ENCODE measurements around the gene ZBTB16. TPM values are rescaled to one million over a fixed set of nuclear protein-coding genes. Genes with fewer than 3 reads are reported as not detected.
A peak's percentile ranks its signal among the peaks of the same experiment; 100 is the strongest.

The ZBTB16 gene
- total RNA-seq, 1 experiment from 2014 or later: 0.44 TPM

- Histone ChIP-seq H4K20me1 (ENCODE audit: insufficient read depth) (0 out of 2 replicates have a peak, but pooled peaks cover 2% of the 10 kb centered on the region), H3K4me1 (replicated peaks; ENCODE audit: insufficient read depth) (no peaks in the 10 kb centered on the region), H3K9me2 (ENCODE audit: insufficient read depth) (no peaks in the 10 kb centered on the region), H3K36me3 (ENCODE audit: low read depth) (no peaks in the 10 kb centered on the region), H3K27me3 (ENCODE audit: insufficient read depth, low read depth) (peaks cover 100% of the 10 kb centered on the region), H3K27ac (no peak overlapping the region), H3K9me3 (ENCODE audit: insufficient read depth, low read depth) (no peaks in the 10 kb centered on the region), H2AFZ (no peak overlapping the region), H3F3A (ENCODE audit: insufficient read depth, low read depth) (no peaks in the 10 kb centered on the region), H3K4me2 (no peak overlapping the region), H3K79me2 (ENCODE audit: low read depth) (no peaks in the 10 kb centered on the region), H3K4me3 (no peak overlapping the region)
- no peak for TF ChIP-seq EZH2 (IDR thresholded peaks at IDR 0.05; ENCODE audit: low read depth)
- TF ChIP-seq, protein P1, sequence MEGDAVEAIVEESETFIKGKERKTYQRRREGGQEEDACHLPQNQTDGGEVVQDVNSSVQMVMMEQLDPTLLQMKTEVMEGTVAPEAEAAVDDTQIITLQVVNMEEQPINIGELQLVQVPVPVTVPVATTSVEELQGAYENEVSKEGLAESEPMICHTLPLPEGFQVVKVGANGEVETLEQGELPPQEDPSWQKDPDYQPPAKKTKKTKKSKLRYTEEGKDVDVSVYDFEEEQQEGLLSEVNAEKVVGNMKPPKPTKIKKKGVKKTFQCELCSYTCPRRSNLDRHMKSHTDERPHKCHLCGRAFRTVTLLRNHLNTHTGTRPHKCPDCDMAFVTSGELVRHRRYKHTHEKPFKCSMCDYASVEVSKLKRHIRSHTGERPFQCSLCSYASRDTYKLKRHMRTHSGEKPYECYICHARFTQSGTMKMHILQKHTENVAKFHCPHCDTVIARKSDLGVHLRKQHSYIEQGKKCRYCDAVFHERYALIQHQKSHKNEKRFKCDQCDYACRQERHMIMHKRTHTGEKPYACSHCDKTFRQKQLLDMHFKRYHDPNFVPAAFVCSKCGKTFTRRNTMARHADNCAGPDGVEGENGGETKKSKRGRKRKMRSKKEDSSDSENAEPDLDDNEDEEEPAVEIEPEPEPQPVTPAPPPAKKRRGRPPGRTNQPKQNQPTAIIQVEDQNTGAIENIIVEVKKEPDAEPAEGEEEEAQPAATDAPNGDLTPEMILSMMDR (conservative IDR thresholded peaks at IDR 0.05): no peak
- intact Hi-C loops (cut with micrococcal nuclease; ENCODE audit: unreplicated experiment): no loop called here
- ChIA-PET POLR2A (ENCODE audit: unreplicated experiment) (no interaction called here), CTCF (no interaction called here)
- DNase-seq: no peak
- BruUV-seq (replicated peaks): no TSS peak
Observed at GRCh38 chr11:114178656-114179055, 119.1 kb downstream of the ZBTB16 start.

DNA sequence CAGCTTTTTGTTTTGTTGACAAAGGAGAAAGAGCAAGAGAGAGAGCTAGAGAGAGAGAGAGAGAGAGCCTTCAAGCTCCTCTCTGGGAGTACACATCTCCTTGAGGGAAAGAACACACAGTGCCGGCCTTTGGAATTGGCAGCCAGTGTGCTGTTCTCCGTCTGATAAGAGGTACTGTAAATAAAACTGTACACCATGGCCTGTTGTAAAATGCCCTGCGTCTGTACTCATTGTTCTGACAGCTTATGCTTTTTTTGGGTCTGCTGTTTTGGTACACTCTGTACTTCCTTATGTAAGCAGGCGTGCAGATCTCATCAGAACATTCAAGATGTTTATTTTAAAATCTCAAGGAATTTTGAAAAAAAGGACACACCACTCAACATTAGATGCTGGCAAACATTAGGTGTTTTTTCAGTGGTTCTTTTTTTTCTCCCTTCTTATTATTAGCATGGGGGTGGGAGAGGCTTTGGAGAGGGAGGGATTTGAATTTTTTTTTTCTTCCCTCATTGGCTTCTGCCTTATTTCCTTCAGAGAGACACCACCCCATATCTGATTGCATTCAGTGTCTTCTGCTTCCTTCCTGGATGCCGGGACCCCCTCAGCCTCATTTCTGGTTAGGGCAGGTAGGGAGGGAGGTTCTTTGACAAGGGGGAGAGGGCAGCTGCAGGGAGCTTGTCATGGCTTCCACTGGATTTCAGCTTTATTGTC, 119.9 kb downstream of the ZBTB16 start:
- Histone ChIP-seq H3F3A (ENCODE audit: insufficient read depth, low read depth) (no peaks in the 10 kb centered on the region), H3K79me2 (ENCODE audit: low read depth) (no peaks in the 10 kb centered on the region), H3K4me1 (replicated peaks; ENCODE audit: insufficient read depth) (no peaks in the 10 kb centered on the region), H3K27ac (no peak overlapping the region), H3K4me2 (no peak overlapping the region), H3K36me3 (ENCODE audit: low read depth) (no peaks in the 10 kb centered on the region), H3K9me2 (ENCODE audit: insufficient read depth) (no peaks in the 10 kb centered on the region), H3K4me3 (no peak overlapping the region), H4K20me1 (ENCODE audit: insufficient read depth) (0 out of 2 replicates have a peak, but pooled peaks cover 2% of the 10 kb centered on the region), H3K9me3 (ENCODE audit: insufficient read depth, low read depth) (no peaks in the 10 kb centered on the region), H2AFZ (no peak overlapping the region), H3K27me3 (ENCODE audit: insufficient read depth, low read depth) (peaks cover 100% of the 10 kb centered on the region)
- no TSS peak for BruUV-seq (replicated peaks)
- TF ChIP-seq EZH2 (IDR thresholded peaks at IDR 0.05; ENCODE audit: low read depth): no peak
- TF ChIP-seq, protein P1 (conservative IDR thresholded peaks at IDR 0.05): no peak
- intact Hi-C loops (cut with micrococcal nuclease; ENCODE audit: unreplicated experiment): no loop called here
- CTCF ChIA-PET: no interaction called here
- POLR2A ChIA-PET (ENCODE audit: unreplicated experiment): no interaction called here
- no peak for DNase-seq

- no peak overlapping the region for H3K4me3 ChIP-seq
- H3K27ac ChIP-seq: no peak overlapping the region
- no peak overlapping the region for H3K4me2 ChIP-seq
- DNase-seq: no peak
- H4K20me1 ChIP-seq (ENCODE audit: insufficient read depth): 0 out of 2 replicates have a peak, but pooled peaks cover 2% of the 10 kb centered on the region
- H3K4me1 ChIP-seq (replicated peaks; ENCODE audit: insufficient read depth): no peaks in the 10 kb centered on the region
- CTCF ChIA-PET: no interaction called here
- POLR2A ChIA-PET (ENCODE audit: unreplicated experiment): no interaction called here
- H2AFZ ChIP-seq: no peak overlapping the region
- intact Hi-C loops (cut with micrococcal nuclease; ENCODE audit: unreplicated experiment): no loop called here
- no peaks in the 10 kb centered on the region for H3K79me2 ChIP-seq (ENCODE audit: low read depth)
- H3K9me2 ChIP-seq (ENCODE audit: insufficient read depth): no peaks in the 10 kb centered on the region
- BruUV-seq (replicated peaks): no TSS peak
- H3K36me3 ChIP-seq (ENCODE audit: low read depth): no peaks in the 10 kb centered on the region
- no peaks in the 10 kb centered on the region for H3F3A ChIP-seq (ENCODE audit: insufficient read depth, low read depth)
- no peaks in the 10 kb centered on the region for H3K9me3 ChIP-seq (ENCODE audit: insufficient read depth, low read depth)
- TF ChIP-seq, protein P1 (conservative IDR thresholded peaks at IDR 0.05): peak; percentile 33; the same call in 1 of the 2 replicates
- TF ChIP-seq EZH2 (IDR thresholded peaks at IDR 0.05; ENCODE audit: low read depth): no peak
- H3K27me3 ChIP-seq (ENCODE audit: insufficient read depth, low read depth): peaks cover 97% of the 10 kb centered on the region
Observed at GRCh38 chr11:114180301-114181055, 121.0 kb downstream of the ZBTB16 start.
